Measurements from ENCODE around the gene RELB. TPM values are rescaled to one million over a fixed set of nuclear protein-coding genes. Genes with fewer than 3 reads are reported as not detected.

The RELB gene
- total and polyA plus RNA-seq, 9 of the 15 experiments (the other 6 are each of a cell fraction or from before 2014, with no cell fraction given) = 0.15 to 1.1 (median 0.28) TPM; not detected in 2

DNA sequence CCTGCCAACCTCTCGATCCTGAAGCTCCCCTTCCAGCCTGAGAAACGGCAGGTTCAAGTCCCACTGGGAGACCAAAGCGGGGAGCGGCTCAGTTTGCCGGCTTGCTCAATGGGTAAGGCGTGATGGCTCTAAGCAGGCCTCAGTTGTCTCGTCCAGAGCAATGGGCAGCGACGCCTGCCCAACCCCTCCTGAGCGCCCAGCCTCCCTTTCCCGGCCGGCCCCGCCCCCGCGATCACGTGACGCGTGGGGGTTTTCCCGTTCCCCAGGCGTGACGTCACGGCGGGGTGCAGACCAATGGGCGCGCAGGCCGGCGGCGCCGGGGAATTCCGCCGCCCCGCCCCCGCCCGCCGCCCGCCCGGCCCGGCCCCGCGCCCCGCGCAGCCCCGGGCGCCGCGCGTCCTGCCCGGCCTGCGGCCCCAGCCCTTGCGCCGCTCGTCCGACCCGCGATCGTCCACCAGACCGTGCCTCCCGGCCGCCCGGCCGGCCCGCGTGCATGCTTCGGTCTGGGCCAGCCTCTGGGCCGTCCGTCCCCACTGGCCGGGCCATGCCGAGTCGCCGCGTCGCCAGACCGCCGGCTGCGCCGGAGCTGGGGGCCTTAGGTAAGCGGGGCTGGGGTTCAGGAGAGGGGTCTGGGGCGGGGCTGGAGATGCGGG, at the start of gene RELB (continued):
- TF ChIP-seq GABPA (tag; conservative IDR thresholded peaks at IDR 0.05; ENCODE audit: low read depth) (no peak; the same call in none of the 2 replicates), NR2C2 (CRISPR knock-in tag; IDR thresholded peaks at IDR 0.05) (no peak; the same call in 1 of the 2 replicates), NR2C2 (tag; IDR thresholded peaks at IDR 0.05) (no peak), TBP (optimal IDR thresholded peaks at IDR 0.05; ENCODE audit: low read depth, low read length) (peak; percentile 23), HNRNPK (IDR thresholded peaks at IDR 0.05; ENCODE audit: low read depth, low read length, poor library complexity, severe bottlenecking) (no peak), FOXJ3 (CRISPR knock-in tag; IDR thresholded peaks at IDR 0.05) (no peak), SAP30 (IDR thresholded peaks at IDR 0.05; ENCODE audit: borderline replicate concordance, insufficient read depth, low read depth, low read length, poor library complexity, severe bottlenecking) (peak; percentile 68), CAMTA2 (CRISPR knock-in tag; conservative IDR thresholded peaks at IDR 0.05) (no peak), CCNT2 (IDR thresholded peaks at IDR 0.05; ENCODE audit: borderline replicate concordance, extremely low read depth, insufficient read length, low read depth, low read length) (peak; percentile 60), KAT7 (CRISPR knock-in tag; IDR thresholded peaks at IDR 0.05; ENCODE audit: borderline replicate concordance) (no peak), HDAC6 (IDR thresholded peaks at IDR 0.05; ENCODE audit: low read depth, low read length) (no peak), EP400 (IDR thresholded peaks at IDR 0.05) (no peak), ZFP36 (IDR thresholded peaks at IDR 0.05; ENCODE audit: low read depth, low read length, partially characterized antibody) (peak; percentile 25), NR4A1 (CRISPR knock-in tag; IDR thresholded peaks at IDR 0.05) (no peak), NR4A1 (tag; IDR thresholded peaks at IDR 0.05) (no peak), ZC3H8 (IDR thresholded peaks at IDR 0.05) (no peak), SOX6 (IDR thresholded peaks at IDR 0.05) (no peak), BMI1 (IDR thresholded peaks at IDR 0.05; ENCODE audit: low read length) (no peak), PPARD (CRISPR knock-in tag; IDR thresholded peaks at IDR 0.05) (no peak)
- TF ChIP-seq, protein P1, sequence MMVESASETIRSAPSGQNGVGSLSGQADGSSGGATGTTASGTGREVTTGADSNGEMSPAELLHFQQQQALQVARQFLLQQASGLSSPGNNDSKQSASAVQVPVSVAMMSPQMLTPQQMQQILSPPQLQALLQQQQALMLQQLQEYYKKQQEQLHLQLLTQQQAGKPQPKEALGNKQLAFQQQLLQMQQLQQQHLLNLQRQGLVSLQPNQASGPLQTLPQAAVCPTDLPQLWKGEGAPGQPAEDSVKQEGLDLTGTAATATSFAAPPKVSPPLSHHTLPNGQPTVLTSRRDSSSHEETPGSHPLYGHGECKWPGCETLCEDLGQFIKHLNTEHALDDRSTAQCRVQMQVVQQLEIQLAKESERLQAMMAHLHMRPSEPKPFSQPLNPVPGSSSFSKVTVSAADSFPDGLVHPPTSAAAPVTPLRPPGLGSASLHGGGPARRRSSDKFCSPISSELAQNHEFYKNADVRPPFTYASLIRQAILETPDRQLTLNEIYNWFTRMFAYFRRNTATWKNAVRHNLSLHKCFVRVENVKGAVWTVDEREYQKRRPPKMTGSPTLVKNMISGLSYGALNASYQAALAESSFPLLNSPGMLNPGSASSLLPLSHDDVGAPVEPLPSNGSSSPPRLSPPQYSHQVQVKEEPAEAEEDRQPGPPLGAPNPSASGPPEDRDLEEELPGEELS (CRISPR knock-in tag; IDR thresholded peaks at IDR 0.05; ENCODE audit: borderline replicate concordance) = no peak
- TF ChIP-seq, protein P2, sequence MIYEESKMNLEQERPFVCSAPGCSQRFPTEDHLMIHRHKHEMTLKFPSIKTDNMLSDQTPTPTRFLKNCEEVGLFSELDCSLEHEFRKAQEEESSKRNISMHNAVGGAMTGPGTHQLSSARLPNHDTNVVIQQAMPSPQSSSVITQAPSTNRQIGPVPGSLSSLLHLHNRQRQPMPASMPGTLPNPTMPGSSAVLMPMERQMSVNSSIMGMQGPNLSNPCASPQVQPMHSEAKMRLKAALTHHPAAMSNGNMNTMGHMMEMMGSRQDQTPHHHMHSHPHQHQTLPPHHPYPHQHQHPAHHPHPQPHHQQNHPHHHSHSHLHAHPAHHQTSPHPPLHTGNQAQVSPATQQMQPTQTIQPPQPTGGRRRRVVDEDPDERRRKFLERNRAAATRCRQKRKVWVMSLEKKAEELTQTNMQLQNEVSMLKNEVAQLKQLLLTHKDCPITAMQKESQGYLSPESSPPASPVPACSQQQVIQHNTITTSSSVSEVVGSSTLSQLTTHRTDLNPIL (CRISPR knock-in tag; IDR thresholded peaks at IDR 0.05) = no peak
- TF ChIP-seq, protein P3, sequence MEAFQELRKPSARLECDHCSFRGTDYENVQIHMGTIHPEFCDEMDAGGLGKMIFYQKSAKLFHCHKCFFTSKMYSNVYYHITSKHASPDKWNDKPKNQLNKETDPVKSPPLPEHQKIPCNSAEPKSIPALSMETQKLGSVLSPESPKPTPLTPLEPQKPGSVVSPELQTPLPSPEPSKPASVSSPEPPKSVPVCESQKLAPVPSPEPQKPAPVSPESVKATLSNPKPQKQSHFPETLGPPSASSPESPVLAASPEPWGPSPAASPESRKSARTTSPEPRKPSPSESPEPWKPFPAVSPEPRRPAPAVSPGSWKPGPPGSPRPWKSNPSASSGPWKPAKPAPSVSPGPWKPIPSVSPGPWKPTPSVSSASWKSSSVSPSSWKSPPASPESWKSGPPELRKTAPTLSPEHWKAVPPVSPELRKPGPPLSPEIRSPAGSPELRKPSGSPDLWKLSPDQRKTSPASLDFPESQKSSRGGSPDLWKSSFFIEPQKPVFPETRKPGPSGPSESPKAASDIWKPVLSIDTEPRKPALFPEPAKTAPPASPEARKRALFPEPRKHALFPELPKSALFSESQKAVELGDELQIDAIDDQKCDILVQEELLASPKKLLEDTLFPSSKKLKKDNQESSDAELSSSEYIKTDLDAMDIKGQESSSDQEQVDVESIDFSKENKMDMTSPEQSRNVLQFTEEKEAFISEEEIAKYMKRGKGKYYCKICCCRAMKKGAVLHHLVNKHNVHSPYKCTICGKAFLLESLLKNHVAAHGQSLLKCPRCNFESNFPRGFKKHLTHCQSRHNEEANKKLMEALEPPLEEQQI (IDR thresholded peaks at IDR 0.05) = no peak
- TF ChIP-seq, protein P4, sequence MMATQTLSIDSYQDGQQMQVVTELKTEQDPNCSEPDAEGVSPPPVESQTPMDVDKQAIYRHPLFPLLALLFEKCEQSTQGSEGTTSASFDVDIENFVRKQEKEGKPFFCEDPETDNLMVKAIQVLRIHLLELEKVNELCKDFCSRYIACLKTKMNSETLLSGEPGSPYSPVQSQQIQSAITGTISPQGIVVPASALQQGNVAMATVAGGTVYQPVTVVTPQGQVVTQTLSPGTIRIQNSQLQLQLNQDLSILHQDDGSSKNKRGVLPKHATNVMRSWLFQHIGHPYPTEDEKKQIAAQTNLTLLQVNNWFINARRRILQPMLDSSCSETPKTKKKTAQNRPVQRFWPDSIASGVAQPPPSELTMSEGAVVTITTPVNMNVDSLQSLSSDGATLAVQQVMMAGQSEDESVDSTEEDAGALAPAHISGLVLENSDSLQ (IDR thresholded peaks at IDR 0.05) = no peak

All from K562 (cell line).